Psoas muscle (tissue), 8 donors: ENCODE measurements around the gene DSCAM. TPM values are rescaled to one million over a fixed set of nuclear protein-coding genes. Genes with fewer than 3 reads are reported as not detected.

ENCODE experiments used
- ATAC-seq, 4 donors: fragments of 200-7000 bp; cut with Tn5 transposase; one replicate each; pipeline ENCODE4 v1.9.1; 2020; ENCODE audit warnings: moderate library complexity in 3 of 4, mild to moderate bottlenecking in 2 of 4
- DNase-seq, 2 donors: peaks; one replicate each; pipeline ENCODE4 v3.0.0-alpha.2; 2020
- H3K27ac ChIP-seq: fragments of 200-600 bp; one replicate; pipeline ENCODE4 v1.8.0; 2022
- H3K27me3 ChIP-seq, 3 donors: fragments of 200-600 bp in 1 of 3; one replicate each; pipeline versions ENCODE4 v1.6.1 to v1.8.0; 2013 to 2022; ENCODE audit warnings: low read length in 2 of 3, mild to moderate bottlenecking in 2 of 3, moderate library complexity in 1 of 3; ENCODE audit not compliant: insufficient read depth in 3 of 3
- H3K36me3 ChIP-seq, 2 donors: fragments of 200-600 bp in 1 of 2; one replicate each; pipeline versions ENCODE4 v1.6.1 to v1.8.0; 2013 to 2022; ENCODE audit warnings: low read depth in 1 of 2, mild to moderate bottlenecking in 1 of 2, moderate library complexity in 1 of 2; ENCODE audit not compliant: insufficient read depth in 1 of 2
- H3K4me1 ChIP-seq: fragments of 200-600 bp; one replicate; pipeline ENCODE4 v1.8.0; 2022
- H3K4me3 ChIP-seq: fragments of 200-600 bp; one replicate; pipeline ENCODE4 v1.8.0; 2022; ENCODE audit warnings: mild to moderate bottlenecking
- H3K9me3 ChIP-seq: fragments of 200-600 bp; one replicate; pipeline ENCODE4 v1.8.0; 2022
- CTCF ChIP-seq: fragments of 200-600 bp; IDR thresholded peaks from one replicate; pipeline ENCODE4 v1.8.0; 2022; ENCODE audit warnings: antibody characterized with exemption
- WGBS, 3 donors: extraction: QIAGEN DNeasy Blood & Tissue Kit; methylation state at CpG; one replicate each; pipeline versions ENCODE4 v1.1.6 to v1.1.7; 2013; 5-methylcytosine and 5-hydroxymethylcytosine counted together
- intact Hi-C, 2 donors: fragments of 100-400 bp; cut with DNase I; formaldehyde crosslinking; loops; one replicate each; pipeline versions ENCODE4 v1.11.0 to v1.14.2; 2022
- polyA plus RNA-seq, 3 donors: library from polyadenylated mRNA; stranded (reverse); fragments of 200-250 nt; gene quantifications; one replicate each; pipeline ENCODE4 v1.2.3, GENCODE V29; 2013
- total RNA-seq, 4 donors: library from RNA; stranded (reverse); fragmentation: NEBNext Ultra II Directional in 2 of 4; extraction: Animal tissue kit (Norgen Biotek cat#: 25700) in 2 of 4; gene quantifications; one replicate each; pipeline versions ENCODE4 v1.2.1 to v1.2.4, GENCODE V29; 2021 to 2023
- donor health status: healthy with polysubstance abuse.
- donor health status: DM: no; HTN: no; CAD: no; lungs with moderate emphysema.
- donor health status: Bipolar disorder and iron deficiency.
- donor health status: healthy.
- donor health status: DM: yes; HTN: yes; CAD: no.
- donor health status: DM: no; HTN: no; CAD: no.
- donor health status: DM: no; HTN: no; CAD: no.
- donor health status: DM: yes; HTN: yes; CAD: no.

DSCAM gene
- total and polyA plus RNA-seq, 7 donors = 0.03 to 0.04 TPM; not detected in 5

GRCh38 chr21:40731206-40731605 lies 115.8 kb downstream of the DSCAM start:
- Histone ChIP-seq H3K27ac (no peak overlapping the region), H3K4me1 (no peaks in the 10 kb centered on the region), H3K9me3 (no peaks in the 10 kb centered on the region), H3K36me3 (no peaks in the 10 kb centered on the region), H3K27me3 (no peaks in the 10 kb centered on the region), H3K4me3 (no peak overlapping the region)
- 90 to 96% (median 93%) methylated on average over 1 of the region's 1 CpG for WGBS, 3 donors
- DNase-seq = no peak
- TF ChIP-seq CTCF = no peak
- ATAC-seq = no peak
- intact Hi-C loops = no loop called here

- ATAC-seq (no peak), DNase-seq (no peak)
- H3K27ac ChIP-seq = no peak overlapping the region
- H3K27me3 ChIP-seq = peaks cover 0 to under 1% (median 0%) of the 10 kb centered on the region in 3 donors
- H3K9me3 ChIP-seq = no peaks in the 10 kb centered on the region
- H3K4me1 ChIP-seq = no peaks in the 10 kb centered on the region
- no peak for TF ChIP-seq CTCF
- intact Hi-C loops = no loop called here
- WGBS, 3 donors = 81 to 84% (median 81%) methylated on average over 7 of the region's 7 CpGs
- no peak overlapping the region for H3K4me3 ChIP-seq
- no peaks in the 10 kb centered on the region for H3K36me3 ChIP-seq
Measured at GRCh38 chr21:40730426-40730800, 116.5 kb downstream of the DSCAM start.

- Histone ChIP-seq H3K4me3 (no peak overlapping the region), H3K36me3 (no peaks in the 10 kb centered on the region), H3K27me3 (peaks cover 0 to 3% (median 0%) of the 10 kb centered on the region in 3 donors), H3K9me3 (no peaks in the 10 kb centered on the region), H3K27ac (no peak overlapping the region), H3K4me1 (no peaks in the 10 kb centered on the region)
- ATAC-seq = no peak
- TF ChIP-seq CTCF = no peak
- intact Hi-C loops = no loop called here
- WGBS, 3 donors = 72 to 78% (median 73%) methylated on average over 8 of the region's 8 CpGs
- DNase-seq = no peak
Measured at GRCh38 chr21:40729761-40730425, 117.1 kb downstream of the DSCAM start.

GRCh38 chr21:40723966-40724365 lies 123.0 kb downstream of the DSCAM start:
- H3K27me3 ChIP-seq = peaks cover 0 to 3% (median 0%) of the 10 kb centered on the region in 3 donors
- H3K4me1 ChIP-seq = no peaks in the 10 kb centered on the region
- intact Hi-C loops = no loop called here
- peaks cover 3% of the 10 kb centered on the region for H3K9me3 ChIP-seq
- H3K27ac ChIP-seq = no peak overlapping the region
- no peak for TF ChIP-seq CTCF
- no peak for ATAC-seq
- no peak overlapping the region for H3K4me3 ChIP-seq
- no peaks in the 10 kb centered on the region for H3K36me3 ChIP-seq
- 82 to 87% (median 86%) methylated on average over 5 of the region's 5 CpGs for WGBS, 3 donors
- no peak for DNase-seq

GRCh38 chr21:40723317-40723716 lies 123.6 kb downstream of the DSCAM start:
- Histone ChIP-seq H3K27ac (no peak overlapping the region), H3K36me3 (no peaks in the 10 kb centered on the region), H3K9me3 (peaks cover 3% of the 10 kb centered on the region), H3K4me3 (no peak overlapping the region), H3K27me3 (peaks cover 0 to 3% (median 0%) of the 10 kb centered on the region in 3 donors), H3K4me1 (no peaks in the 10 kb centered on the region)
- DNase-seq (no peak), ATAC-seq (no peak)
- WGBS, 3 donors = 95 to 96% (median 95%) methylated on average over 2 of the region's 2 CpGs
- intact Hi-C loops = no loop called here
- TF ChIP-seq CTCF = no peak
